Activated CD4-positive, alpha-beta T cell treated with anti-CD3 and anti-CD28 coated beads, Interleukin-2, Interleukin-4, amounts not matched to agents 100 ng/mL and 50 ng/mL, durations not matched to agents 16 hours and 8 hours (primary cell): ENCODE measurements around the gene U2AF1.
"Not testable (repeated sequence)": the region's sequence is repeated elsewhere in the genome, so short reads cannot be mapped to it uniquely, and the experiment has no call there.

ENCODE experiments used
- DNase-seq: peaks from one replicate; pipeline ENCODE4 v3.0.0-alpha.2; 2020; ENCODE audit warnings: low spot score

U2AF1 gene

DNA sequence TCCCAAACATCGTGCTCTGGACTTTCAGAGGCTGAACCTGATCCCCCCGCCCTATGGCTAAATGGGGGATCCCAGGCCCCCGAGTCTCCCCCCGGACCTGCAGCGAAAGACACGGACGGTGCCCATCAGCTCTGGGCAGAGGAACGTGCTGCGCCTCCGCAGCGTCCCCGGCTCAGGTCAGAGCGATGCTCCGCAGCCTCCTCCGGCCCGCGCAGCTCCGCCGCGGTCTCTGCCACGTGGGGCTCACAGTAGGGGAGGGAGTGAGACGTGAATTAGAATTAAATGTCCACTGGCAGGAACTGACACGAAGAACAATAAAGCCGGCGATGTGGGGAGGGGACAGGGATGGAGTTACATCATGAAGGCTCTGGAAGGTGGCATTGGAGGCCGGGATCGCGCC, 30.7 kb downstream of the U2AF1 start:
- DNase-seq, result not testable (repeated sequence)

GRCh38 chr21:43076023-43076637, 31.2 kb downstream of the U2AF1 start:
- DNase-seq, result not testable (repeated sequence)

- DNase-seq, result not testable (repeated sequence)
These were observed 32.0 kb downstream of the U2AF1 start, which contains the start of gene CBS for GRCh38 chr21:43075170-43076022. TSS of gene CBS (minus strand) at chr21:43075835. CDS start at chr21:43072193, 3,642 bp downstream.

DNA sequence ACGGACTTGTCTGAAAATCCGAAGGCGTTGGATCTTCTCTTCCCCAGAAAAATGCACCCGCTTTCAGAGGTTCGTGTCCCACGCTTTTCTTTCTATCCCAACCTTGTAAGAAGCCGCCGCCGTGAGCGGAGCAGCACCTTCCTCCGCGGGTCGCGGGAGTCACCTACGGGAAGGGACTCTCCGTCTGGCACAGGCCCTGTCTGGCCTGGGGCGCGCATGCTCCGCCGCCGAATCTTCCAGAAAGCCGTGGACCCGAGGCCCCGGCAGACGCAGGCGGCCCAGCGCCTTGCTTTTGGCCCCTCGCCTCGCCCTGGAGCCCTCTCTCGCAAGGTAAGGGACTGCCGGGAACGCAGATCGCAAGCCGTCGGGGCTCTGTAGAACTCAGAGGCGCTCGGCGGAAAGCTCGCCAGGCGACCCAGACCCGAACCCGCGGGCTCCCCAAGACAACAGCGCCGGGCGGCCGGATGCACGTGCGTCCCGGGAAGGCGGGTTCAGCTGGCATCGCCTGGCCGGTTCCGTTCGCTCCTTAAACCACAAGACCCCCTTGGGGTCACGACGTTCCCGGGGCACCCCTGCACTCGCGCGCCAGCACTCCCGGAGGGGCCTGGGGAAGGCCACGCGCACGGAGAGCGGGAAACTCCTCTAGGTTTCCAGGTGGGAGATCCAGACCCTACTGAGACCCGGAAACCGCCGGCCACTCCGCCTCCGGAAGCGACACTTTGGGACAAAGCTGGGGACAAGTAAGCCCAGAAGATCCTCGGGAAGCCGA, 32.8 kb downstream of the U2AF1 start:
- DNase-seq, result not testable (repeated sequence)

DNA sequence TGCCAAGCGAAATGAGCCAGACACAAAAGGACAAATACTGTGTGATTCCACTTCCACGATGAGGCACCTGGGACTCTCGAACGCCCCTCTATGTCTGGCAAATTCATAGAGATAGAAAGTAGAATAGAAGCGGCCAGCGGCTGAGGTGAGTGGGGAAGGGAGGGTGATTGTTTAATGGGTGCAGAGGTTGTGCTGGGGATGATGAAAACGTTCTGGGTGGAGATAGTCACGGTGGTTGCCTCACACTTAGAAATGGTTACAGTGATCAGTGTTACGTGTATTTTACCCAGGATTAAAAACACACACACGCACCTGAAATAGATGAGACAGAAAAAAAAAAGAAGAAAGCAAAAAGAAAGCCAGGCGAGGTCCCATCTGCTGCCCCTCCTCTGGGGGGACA, 34.6 kb downstream of the U2AF1 start:
- not testable (repeated sequence) for DNase-seq

DNA sequence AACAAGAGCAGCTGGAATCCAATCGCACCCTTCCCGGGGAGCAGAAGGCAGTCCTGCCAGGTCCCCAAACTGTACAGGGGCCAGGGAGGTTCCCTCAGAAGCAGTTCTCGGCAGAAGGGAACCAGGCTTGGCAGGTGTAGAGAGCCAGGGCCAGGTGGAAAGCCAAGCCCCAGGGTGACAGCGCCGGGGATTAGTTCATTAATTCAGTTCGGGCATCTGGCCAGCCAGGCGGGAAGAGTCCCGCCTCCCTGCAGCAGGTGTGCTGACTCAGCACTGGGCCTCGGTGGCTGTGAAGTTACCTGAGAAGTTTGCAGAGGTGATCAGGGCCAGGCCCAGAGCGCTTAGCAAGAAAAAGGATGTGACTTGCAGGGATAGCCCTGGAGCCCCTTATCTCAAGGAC, 37.7 kb downstream of the U2AF1 start:
- DNase-seq, result not testable (repeated sequence)

GRCh38 chr21:43068065-43068464, 39.3 kb downstream of the U2AF1 start:
- not testable (repeated sequence) for DNase-seq

DNA sequence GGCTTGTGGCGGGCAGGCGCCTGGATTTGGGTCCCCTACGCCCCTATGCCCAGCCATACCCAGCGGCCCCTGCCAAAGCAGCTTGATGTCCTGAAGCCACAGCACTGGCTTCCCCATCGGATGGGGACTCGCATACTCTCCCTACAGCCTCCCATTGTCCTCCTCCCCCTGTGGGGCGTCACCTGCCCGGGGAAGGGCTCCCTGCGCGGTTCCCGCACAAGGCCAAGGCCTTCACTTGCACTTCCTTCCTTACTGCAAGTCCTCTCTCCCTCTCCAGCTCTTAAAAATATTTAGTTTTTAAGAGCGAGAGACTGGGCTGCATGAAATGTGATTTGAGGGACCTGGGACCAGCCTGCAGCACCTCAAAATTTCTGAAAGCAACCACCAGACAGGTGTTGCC, 40.7 kb downstream of the U2AF1 start:
- DNase-seq, result not testable (repeated sequence)

DNA sequence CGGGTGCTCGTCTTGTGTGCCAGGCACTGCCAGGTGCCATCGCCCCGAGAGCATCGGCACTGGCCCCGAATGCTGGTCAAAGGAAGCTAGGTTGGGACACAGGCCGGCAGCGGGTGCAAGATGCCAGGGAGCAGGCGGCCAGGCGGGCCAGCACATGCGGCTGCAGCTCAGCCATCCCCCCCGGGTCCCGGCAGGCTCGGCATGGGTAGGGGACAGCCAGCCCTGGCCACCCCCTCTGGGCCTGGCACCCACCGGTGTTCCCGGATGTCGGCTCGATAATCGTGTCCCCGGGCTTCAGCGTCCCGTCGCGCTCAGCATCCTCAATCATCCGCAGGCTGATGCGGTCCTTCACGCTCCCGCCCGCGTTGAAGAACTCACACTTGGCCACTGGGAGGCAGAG, 41.4 kb downstream of the U2AF1 start:
- DNase-seq, result not testable (repeated sequence)

DNA sequence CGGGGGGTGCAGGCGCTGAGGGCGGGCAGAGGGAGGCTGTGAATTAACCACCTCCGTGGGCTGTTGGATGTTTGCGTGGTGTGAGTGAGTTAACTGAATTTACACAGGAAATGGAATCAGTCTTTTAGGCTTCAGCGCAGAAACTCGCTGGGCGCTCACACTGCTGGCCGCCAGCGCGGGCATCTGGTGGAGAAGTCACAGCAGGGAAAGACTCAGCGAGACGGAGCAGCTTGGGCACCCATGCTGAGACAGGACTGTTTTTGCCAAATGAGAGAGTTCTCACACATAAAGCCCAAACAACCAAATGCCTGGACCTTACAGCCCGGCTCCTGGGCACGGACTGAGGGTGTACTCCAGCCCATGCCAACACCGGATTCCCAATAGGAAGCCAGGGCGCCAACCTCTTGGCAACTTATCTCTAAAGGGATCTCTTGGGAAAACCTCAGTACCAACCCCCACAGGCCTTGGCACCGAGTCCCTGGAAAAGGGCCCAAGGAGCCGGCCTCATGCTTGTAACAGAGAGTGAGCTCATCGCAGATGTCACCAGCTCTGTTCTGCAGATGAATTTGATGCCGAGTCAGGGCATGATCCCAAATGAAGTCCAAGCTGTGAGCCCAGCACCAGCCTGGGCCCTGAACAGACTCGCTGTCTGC, 43.0 kb downstream of the U2AF1 start:
- DNase-seq, result not testable (repeated sequence)

DNA sequence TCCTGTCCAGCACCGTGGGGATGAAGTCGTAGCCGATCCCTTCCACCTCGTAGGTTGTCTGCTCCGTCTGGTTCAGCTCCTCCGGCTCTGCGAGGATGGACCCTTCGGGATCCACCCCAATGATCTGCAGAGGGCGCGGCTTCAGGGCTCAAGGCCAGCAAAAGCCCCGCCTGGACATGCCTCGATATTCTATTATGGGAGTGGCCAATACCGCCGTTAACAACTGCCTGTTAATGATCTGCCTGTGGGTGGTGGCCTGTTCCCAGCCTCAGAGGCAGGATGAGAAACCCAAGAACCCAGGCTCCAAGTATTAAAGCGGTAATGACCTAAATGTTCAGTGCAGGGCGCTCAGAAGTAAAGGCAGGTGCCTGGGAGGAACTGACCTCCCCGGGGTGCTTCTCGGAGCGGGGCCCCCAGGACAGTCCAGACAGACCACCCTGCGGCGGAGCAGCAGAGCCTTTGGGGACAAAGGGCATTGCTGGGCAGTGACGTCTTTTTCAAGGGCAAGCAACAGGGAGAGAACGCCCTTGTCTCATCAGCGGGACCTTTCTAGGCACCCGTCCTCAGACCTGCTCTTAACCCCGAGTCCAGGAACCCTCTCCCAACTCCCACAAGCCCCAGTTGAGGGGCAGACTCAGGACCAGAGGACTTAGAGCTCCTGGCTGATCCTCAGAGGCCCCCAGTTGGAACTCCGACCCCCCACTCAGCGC, 44.3 kb downstream of the U2AF1 start:
- DNase-seq, result not testable (repeated sequence)

GRCh38 chr21:43053112-43053511, 54.3 kb downstream of the U2AF1 start:
- not testable (repeated sequence) for DNase-seq

GRCh38 chr21:43045876-43046821, 61.2 kb downstream of the U2AF1 start:
- DNase-seq, result not testable (repeated sequence)

- not testable (repeated sequence) for DNase-seq
These were observed 62.0 kb downstream of the U2AF1 start for GRCh38 chr21:43045165-43045875.

GRCh38 chr21:43044547-43044946, 62.8 kb downstream of the U2AF1 start:
- not testable (repeated sequence) for DNase-seq

DNA sequence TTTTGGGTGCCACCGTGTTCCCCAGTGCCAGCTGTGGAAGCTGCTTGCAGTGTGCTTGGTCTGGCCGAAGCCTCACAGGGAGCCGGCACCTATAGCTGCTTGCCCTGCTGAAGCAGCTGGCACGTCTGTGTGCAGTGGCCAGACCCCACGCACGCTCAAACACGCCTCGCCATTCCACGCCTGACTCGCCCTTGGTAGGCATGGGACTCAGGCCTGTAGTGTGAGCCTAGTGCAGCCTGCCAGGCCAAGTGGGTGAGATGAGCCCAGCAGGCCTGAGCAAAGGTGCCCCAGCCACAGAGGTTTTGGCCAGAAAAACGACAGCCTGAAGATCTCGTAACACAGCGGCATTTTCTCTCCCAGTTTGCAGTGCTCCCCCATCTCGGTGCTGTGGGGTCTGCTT, 64.1 kb downstream of the U2AF1 start:
- DNase-seq, result not testable (repeated sequence)
